ENCODE data around the gene CNTFR. TPM values are rescaled to one million over a fixed set of nuclear protein-coding genes. Genes with fewer than 3 reads are reported as not detected.

Gene CNTFR
- total RNA-seq, 1 donor = not detected

DNA sequence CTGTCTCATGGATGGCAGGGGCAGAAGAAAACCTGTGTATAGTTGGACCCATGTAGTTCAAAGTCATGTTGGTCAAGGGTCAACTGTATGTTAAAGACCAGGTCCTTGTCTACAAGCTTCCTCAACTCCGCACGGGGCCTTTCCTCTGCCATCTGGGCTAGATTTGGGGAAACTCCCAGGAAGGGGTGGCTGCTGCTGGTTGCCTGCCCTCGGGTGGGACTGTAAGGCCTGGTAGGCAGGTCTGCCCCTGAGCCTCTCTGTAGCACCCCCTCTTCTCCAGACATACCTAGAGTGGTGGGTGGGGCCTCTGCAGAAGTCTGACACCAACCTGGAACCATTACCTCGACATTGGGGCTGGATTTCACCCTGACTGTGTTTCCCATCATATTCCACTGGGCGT, 82.0 kb downstream of the CNTFR start:
- no peak for TF ChIP-seq CTCF (IDR thresholded peaks at IDR 0.05; ENCODE audit: insufficient read depth, low read depth, low read length)
- H3K4me3 ChIP-seq (ENCODE audit: low read depth, low read length) = no peak overlapping the region
- DNase-seq (ENCODE audit: low read depth) = no peak

DNA sequence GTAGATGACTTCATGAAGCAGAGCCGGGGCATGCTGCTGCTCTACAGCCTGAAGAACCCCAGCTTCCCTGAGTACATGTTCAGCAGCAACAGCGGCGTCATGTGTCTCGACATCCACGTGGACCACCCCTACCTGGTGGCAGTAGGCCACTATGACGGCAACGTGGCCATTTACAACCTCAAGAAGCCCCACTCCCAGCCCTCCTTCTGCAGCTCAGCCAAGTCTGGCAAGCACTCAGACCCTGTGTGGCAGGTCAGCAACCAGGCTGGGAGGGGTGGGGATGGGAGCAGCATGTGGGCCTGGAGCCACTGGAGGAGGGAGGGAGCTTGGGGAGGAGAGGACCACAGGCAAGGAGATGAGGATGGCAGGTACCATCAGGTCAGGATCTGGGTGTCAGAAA, 82.9 kb downstream of the CNTFR start:
- H3K4me3 ChIP-seq (ENCODE audit: low read depth, low read length) = no peak overlapping the region
- no peak for TF ChIP-seq CTCF (IDR thresholded peaks at IDR 0.05; ENCODE audit: insufficient read depth, low read depth, low read length)

GRCh38 chr9:34505370-34506120, 84.0 kb downstream of the CNTFR start:
- H3K4me3 ChIP-seq (ENCODE audit: low read depth, low read length) = no peak overlapping the region
- TF ChIP-seq CTCF (IDR thresholded peaks at IDR 0.05; ENCODE audit: insufficient read depth, low read depth, low read length) = no peak
- peak; percentile 21 for DNase-seq (ENCODE audit: low read depth)

More for the DNA sequence above, 82.9 kb downstream of the CNTFR start:
- DNase-seq (ENCODE audit: low read depth) = no peak

GRCh38 chr9:34503406-34503805, 86.1 kb downstream of the CNTFR start:
- H3K4me3 ChIP-seq (ENCODE audit: low read depth, low read length) = no peak overlapping the region
- no peak for DNase-seq (ENCODE audit: low read depth)
- TF ChIP-seq CTCF (IDR thresholded peaks at IDR 0.05; ENCODE audit: insufficient read depth, low read depth, low read length) = no peak

DNA sequence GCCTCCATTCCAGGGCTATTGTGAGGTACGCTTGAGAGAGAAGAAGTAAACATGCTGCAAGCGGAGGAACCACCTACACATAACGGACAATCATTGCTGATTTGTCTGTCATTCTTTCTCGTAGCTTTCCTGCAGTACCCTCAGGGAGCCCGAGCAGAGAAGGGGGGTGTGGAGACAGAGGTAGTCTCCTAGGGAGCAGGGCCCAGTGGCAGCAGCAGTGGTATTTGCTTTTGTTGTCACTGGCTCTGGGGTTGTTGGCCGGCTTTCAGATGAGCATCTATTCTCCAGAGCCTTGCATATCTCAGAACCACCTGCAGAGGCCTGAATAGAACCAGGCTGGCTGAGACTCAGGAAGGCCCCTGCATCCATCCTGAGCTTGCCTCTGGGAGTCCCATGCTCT, 86.6 kb downstream of the CNTFR start:
- no peak for DNase-seq (ENCODE audit: low read depth)
- no peak for TF ChIP-seq CTCF (IDR thresholded peaks at IDR 0.05; ENCODE audit: insufficient read depth, low read depth, low read length)
- no peak overlapping the region for H3K4me3 ChIP-seq (ENCODE audit: low read depth, low read length)

DNA sequence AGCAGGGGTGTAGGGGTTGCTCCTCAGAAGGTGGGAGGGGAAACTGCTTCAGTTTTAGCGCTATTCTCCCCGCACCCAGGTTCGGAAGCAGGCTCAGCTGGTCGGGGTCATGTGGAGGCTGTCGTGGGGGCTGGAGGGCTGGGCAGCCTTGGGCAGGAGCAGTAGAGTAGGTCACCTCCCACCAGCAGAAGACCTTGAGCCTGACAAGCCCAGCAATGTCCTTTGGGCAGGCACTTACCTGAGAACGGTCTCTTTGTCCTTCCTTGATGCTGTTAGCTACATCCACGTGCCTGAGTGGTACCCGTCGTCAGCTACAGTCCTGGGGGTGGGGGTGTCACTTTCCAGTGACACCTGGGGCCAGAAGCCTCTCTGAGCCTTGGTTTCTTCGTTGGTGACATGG, 87.1 kb downstream of the CNTFR start:
- DNase-seq (ENCODE audit: low read depth) = no peak
- H3K4me3 ChIP-seq (ENCODE audit: low read depth, low read length) = no peak overlapping the region
- no peak for TF ChIP-seq CTCF (IDR thresholded peaks at IDR 0.05; ENCODE audit: insufficient read depth, low read depth, low read length)

Measured in fibroblast of villous mesenchyme (primary cell).